Fibroblast of skin of right biceps (primary cell): ENCODE data around the gene SCML1.
"Not testable (repeated sequence)": the region's sequence is repeated elsewhere in the genome, so short reads cannot be mapped to it uniquely, and the experiment has no call there.

Source experiments
- DNase-seq: peaks from one replicate; pipeline ENCODE4 v3.0.0-alpha.2; 2013

SCML1 gene

DNA sequence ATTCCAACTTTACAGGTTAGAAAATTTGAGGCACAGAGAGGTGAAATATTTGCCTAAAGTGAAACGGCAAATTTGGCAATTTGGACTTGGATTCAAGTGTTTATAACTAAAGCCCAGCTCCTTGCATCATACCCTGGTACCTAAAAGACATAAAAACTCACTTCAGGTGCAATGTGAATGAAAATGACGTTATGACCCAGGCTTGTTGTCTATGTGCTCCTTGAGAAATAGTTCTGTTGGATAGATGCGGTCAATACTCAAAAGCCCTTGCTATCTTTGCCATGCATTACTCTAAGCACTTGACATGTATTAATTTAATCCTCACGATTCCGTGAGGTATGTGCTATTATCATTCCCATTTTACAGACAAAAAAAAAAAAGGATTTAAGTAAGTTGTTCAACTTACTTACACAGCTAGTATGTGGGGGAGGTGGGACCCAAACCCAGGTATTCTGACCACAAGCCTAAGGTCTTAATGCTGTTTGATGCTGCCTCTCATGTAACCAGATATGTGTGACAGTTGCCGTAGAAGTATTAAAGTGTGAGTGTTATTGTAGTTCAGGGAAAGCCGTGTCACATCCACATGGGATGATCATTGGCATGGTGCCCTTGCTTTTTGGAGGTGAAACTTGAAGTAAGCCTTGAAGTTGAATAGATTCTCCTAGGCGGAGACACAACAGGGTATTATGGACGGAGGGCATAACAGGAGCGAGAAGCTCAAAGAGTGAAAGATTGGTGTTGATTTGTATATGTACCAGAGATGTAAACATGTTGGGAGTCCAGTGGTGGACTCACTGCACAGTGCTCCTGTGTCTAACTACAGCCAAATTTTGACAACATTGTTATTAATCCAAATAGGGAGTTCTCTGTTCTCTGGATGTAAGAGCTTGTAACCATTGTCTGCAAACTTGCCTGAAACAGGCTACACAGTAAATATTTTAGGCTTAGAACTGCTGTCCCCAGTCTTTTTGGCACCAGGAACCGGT lies 3.1 kb downstream of the SCML1 start:
- DNase-seq, result no peak

DNA sequence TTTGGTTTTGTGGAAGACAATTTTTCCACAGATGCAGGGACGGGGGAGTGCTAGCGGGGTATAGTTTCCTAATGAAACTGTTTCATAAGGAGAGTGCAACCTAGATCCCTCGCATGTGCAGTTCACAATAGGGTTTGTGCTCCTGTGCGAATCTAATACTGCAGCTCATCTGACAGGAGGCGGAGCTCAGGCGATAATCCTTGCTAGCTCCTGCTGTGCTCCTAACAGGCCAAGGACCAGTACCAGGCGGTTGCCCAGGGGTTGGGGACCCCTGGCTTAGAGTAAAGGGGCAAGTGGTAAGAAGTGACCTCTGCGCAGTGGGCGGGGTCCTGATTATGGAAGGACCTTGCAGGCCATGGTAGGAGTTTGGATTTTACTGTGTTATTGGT lies 3.8 kb downstream of the SCML1 start:
- DNase-seq, result no peak

DNA sequence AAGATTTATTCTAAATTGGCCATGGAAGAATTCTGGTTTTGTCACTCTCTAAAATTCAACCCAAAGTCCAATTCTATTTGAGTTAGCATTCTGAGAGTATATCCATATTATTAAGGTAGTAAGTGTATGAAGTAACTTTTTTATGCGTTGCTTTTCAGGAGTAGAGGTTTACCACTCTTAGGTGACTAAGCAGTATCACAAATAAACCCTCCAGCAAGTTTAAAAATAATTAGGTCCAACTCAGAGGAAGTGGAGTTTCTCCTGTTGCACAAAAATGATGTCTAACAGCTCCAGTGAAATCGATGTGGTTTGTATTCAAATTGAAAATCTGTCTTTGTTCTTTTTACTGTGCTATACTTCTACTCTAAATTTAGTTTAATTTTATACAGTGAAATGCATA lies 6.6 kb downstream of the SCML1 start:
- DNase-seq, result no peak

DNA sequence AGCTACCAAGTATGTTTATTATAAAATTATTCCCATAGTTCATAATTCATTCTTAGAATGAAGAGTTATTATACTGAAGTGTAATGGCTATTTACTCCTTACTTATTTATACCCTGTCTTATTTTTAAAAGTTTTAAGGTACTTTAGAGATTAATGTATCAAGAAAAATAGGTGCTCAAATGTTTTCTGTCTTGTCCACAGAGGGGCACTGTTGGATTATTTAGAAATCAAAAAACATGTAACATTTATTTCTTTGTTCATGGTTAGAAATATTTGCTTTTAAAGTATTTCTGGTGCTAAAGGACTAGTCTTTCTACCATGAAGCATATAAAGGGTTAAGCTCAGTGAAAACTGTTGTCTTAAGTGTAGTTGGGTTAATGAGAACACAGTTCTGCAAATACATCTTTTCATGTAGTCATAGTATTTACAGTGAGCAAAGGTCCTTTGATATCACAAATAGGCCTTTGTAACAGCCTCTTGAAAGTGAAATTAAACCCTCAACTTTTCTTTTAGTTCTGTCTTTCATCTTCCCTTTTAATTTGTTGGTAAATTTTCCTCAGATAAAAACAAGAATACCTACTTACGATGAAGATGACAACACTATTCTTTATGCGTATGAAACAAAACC lies 7.7 kb downstream of the SCML1 start:
- DNase-seq, result no peak

DNA sequence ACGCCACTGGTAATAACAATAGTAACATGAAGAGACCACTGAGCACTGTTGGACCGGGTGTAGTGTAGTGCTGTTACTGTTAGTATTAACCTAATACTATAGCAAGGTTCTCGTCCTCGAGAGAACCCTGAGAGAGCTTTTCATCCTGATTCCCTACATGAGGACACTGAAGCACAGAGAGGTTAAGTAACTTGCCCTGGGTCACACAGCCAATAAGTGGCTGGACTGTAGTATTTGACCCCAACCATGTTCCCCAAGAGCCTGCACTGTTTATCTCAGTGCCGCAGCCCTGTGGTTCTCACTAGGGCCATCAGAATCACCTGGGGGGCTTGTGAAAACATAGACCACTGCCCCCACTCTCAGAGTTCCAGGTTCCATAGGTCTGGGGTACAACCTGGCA lies 10.4 kb downstream of the SCML1 start:
- DNase-seq, result no peak

DNA sequence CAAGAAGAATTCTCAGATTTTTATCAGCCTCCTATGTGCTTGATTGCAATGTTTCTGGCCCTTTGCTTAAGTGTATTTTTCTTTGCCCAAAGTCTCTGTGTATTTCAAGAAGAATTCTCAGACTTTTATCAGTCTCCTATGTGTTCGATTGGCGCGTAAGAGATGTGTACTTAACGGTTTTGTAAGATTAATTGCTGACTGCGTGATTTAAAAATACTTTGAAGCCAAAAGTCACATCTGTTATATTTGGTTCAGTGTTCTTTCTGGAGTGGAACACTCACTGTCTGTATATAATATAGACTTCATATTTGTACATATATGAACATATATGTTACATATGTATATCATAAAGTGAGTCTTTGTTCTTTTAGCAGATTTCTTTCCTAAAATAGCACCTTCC lies 11.4 kb downstream of the SCML1 start:
- DNase-seq, result no peak

DNA sequence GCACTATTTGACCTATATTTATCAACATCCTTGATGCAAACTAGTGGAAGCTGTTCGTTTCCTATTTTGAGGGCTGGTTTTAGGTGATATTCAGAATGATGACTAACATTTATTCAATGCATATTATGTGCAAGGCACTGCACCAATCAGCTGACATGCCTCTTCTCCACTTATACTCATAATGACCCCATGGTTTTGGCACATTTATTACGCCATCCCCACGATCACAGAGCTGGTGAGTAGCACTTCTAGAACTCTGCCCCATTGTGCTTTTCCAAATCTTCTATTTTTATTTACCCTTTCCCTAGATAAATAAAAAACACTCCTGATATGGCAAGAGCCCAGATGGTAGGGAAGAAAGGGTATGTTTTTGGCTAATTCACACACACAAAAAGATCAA lies 13.1 kb downstream of the SCML1 start:
- peak; percentile 1 for DNase-seq

DNA sequence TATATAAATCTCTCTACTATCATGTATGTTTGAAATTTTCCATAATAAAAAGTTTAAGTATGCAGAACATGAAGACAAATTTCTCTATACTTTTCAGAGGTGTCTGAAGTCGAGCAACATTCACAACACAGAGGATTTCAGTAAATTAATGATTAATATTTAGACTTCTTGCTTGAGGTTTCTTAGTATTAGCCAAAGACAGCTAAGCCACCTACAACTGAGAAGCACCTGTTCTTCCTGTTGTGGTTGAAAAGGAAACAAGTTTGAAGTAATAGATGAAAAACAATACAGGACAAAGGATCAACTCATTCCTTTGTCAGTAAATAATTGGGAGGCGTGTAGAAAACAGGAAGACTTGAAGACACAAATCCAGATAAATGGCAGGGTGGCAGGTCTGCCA lies 21.1 kb downstream of the SCML1 start:
- DNase-seq, result no peak

DNA sequence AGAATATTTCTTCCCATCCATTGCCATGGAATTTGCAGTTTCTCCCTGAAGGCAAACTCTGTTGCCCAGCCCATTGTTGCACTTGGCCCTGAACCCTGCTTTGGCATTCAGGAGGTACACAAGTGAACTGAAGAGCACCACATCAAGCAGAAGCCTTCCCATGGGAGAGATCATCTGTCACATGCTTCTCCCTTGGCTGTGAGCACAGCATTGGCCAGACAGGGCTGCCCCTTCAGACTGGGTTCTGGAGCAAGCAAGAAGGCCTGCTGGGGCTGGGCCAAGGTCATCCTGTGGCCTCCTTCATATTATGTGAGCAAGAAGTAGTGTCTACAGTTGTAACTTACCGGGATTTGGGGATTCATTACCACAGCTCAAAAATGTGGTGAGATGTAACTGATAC lies 22.7 kb downstream of the SCML1 start:
- DNase-seq, result no peak

DNA sequence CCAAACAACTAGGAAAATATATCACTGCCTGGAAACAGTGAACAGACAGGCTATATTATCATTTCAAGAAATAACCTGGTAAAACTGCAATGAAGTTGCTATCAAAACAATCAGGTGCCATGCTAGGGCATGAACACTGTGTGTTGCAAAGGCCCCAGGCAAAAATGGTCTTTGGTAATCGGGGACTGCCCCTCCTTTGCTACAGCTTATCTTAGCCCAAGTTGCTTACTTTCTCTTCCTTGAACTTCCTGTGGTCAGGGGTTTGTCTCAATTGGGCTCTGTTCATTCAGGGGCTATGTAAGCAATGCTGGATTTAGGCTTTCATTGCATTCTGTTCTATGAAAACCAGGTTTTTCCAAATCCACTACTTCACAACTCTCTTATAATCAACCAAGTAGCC lies 30.4 kb downstream of the SCML1 start:
- DNase-seq, result no peak

DNA sequence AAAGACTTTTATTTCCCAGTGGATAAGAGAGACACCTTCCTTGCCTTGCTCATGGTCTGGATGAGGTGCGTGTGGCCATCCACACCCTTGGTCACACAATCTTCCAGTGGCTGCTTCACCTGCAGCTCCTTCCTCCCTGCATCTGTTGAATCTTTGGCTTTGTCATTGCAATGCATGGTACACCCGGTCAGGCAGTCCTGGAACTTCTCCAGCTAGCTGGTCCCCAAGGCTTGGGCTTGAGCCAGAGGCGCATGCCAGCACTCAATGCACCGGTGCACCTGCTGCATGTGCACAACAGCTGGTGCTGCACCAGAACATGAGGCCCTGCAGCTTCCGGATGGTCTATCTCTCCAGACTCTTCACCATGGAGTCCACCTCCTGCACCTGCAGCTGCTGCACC lies 31.7 kb downstream of the SCML1 start:
- no peak for DNase-seq

DNA sequence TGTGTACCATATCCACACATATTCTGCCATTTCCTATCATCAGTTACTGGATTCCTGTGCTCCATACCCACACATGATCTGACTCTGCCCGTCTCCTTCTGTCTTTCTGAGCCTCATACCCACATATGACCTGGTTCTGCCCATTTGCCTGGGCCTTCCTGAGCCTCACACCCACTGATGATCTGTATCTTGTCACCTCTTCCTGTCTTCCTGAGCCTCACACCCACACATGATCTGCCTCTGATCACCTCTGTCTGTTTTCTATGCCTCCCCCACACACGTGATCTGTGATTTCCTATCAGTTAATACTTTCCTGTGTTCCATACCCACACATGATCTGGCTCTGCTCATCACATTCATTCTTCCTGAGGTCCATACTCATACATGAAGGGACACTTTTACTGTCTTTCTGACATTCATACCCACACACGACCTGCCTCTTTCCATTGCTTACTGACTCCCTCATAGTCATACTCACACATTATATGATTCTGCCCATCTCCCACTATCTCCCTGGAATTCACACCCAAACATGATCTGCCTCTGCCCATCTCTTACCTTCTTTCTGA lies 32.5 kb downstream of the SCML1 start:
- DNase-seq, result no peak

DNA sequence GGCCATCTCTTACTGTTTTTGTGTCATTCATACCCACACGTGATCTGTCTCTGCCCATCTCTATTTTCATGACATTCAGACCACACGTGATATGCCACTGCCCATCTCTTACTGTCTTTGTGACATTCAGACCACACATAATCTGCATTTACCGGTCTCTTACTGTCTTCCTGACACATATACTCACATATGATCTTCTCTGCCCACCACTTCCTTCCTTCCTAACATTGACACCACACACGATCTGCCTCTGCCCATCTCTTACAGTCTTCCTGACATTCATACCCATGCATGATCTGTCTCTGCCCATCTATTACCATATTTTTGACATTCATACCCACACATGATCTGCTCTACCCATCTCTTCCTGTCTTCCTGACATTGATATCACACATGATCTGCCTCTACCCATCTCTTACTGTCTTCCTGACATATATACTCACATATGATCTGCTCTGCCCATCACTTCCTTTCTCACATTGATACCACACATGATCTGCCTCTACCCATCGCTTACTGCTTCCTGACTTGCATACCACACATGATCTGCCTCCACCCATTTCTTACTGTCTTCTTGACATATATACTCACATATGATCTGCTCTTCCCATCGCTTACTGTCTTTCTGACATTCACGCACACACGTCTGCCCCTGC lies 36.1 kb downstream of the SCML1 start:
- DNase-seq, result no peak

DNA sequence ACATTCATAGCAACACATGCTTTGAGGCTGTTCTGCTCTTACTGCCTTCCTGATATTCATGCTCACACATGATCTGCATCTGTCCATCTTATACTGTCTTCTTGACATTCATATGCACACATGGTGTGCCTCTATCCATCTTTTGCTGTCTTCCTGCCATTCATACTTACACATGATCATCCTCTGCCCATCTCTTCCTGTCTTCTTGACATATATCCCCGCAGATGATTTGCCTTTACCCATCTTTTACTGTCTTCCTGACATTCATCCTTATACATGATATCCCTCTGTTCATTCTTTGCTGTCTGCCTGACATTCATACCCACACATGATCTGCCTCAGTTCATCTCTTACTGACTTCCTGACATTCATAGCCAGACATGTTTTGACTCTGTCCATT lies 36.8 kb downstream of the SCML1 start:
- no peak for DNase-seq

DNA sequence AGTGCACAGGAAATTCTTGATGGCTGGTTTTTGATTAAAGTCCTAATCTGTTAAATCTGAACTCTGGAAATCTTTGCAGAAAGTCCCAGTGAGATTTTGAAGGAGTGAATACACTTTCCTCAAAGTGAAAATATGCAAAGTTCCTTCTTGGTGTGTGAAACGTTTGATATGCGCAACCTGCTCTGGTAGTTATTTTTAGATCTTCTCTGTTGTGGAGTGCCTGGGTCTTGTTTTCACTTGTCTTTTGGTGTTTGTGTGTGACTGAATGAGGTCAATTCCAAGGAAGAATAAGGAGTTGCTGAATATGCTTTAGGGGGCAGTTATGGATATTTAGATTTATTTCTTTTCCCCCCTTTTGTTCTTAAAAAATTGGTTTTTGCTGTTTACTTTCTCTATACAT lies 41.7 kb downstream of the SCML1 start:
- DNase-seq, result no peak

DNA sequence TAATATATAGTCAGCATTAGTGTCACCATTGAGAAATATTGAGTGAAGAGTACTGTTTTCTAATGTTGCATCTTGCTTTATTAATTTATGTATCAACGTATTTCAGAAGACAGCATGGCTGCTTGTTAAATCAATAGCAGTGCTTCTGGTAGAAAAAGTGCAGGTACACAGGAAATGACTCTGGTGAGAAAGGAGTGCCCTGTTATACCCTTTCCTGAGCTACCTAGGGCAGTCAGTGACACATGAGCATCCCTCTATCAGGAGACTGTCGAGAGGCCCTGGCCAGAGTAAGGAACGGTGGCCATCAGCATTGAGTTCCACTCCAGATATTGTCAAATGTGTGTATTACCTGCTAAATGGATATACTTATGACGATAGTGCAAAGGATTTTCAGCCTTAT lies 42.1 kb downstream of the SCML1 start:
- DNase-seq, result no peak

DNA sequence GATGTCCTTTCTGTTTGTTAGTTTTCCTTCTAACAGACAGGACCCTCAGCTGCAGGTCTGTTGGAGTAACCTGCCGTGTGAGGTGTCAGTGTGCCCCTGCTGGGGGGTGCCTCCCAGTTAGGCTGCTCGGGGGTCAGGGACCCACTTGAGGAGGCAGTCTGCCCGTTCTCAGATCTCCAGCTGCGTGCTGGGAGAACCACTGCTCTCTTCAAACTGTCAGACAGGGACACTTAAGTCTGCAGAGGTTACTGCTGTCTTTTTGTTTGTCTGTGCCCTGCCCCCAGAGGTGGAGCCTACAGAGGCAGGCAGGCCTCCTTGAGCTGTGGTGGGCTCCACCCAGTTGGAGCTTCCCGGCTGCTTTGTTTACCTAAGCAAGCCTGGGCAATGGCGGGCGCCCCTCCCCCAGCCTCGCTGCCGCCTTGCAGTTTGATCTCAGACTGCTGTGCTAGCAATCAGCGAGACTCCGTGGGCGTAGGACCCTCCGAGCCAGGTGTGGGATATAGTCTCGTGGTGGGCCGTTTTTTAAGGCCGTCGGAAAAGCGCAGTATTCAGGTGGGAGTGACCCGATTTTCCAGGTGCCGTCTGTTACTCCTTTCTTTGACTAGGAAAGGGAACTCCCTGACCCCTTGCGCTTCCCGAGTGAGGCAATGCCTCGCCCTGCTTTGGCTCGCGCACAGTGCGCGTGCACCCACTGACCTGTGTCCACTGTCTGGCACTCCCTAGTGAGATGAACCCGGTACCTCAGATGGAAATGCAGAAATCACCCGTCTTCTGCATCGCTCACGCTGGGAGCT lies 49.5 kb downstream of the SCML1 start:
- DNase-seq, result not testable (repeated sequence)

DNA sequence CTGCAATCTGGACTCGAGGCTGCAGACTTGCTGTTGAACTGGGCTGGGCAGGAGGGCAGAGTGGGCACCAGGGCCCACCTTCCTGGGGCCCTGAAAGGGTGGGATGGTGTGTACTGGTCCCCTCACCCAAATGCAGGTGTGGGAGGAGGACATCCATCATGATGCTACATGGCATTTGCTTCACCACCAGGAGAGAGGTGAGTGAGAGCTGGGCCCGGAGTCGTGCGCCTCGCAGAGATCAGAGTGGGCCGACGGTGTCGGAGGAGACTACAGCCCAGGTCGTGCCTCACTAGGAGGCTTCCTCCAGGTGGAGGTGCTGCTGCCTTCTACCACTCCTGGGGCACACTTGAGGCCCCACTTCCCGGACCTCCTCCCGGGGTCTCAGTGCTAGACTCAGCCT lies 50.3 kb downstream of the SCML1 start:
- DNase-seq, result no peak

DNA sequence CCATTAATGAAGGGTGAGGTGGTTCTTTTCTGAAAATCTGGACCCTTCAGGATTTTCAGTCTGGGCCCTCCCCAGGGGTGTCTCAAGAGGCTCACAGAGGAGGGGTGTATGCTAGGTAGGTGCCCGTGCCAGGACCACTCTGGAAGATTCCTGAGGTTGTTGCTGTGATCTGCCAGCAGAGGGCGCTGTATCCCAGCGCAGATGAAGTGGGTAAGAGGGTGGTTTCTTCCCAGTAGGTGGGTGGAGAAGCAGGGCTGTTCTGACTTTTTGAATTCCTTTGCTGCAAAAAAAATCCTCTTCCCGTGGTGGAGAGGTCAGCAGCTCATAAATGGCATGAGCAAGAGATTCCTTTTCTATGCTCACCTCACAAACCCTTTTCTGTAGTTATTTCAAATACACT lies 51.1 kb downstream of the SCML1 start:
- peak; percentile 18 for DNase-seq

DNA sequence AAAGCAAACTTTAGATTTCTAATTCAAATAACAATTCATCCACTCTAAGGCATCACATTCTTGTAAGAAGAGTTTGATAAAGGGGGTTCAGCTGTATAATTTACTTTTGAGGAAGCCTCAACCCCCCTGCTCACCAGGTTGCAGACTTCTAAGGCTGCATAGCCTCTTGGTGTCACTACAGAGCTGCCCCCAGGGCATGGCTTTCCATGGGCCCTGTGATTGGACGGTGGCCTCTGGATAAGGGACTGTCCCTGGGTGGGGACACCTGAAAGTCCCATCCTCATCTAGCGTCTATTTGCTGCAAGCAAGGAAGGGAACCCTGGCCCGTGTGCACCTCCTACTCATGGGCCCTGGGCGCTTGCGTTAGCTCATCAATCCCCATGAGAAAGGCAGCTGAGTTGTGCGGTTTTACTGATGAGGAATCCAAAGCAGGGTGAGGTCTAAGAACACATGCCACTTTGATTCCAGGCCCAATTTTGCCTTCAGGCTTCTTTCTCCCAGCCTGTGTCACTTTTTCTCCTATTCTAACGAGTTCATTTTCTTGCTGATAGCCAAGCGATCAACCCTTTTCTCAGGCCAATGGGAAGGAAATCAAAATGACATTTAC lies 51.8 kb downstream of the SCML1 start:
- DNase-seq, result no peak

DNA sequence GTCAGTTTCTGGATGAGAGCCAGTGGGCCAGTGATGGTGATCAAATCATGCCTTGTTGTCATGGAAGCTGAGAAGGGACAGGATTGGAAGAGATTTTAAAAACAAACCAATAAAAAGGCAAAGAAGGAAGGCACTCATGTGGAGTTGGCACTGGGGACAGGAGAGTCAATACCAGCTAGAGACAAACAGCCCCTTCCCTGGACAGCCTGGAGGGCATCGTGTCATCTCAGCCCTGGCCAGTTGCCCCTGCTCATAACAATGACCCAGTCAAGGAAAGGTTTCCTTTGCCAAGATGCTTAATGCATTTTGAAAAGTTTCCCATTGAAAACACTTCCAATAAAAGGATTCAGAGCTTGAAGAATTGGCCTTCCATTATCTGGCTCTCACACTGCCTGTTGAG lies 55.5 kb downstream of the SCML1 start:
- DNase-seq, result no peak

DNA sequence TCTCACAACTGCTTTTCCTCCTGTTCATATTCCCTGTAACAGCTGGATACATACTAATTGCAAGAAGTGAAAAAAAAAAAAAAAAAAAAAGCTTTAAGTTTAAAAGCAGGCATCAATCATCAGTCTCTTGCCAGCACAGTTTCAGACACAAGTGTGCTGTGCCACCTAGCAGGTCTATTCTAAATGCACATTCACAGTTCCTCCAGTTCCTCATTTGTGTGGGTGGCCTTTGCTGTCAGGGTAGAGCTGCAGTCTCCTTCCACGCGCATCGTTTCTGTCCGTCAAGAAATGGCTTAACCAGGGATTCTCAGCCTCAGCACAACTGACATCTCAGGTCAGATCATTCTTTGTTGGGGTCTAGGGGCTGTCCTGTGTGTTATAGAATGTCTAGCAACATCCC lies 61.6 kb downstream of the SCML1 start:
- no peak for DNase-seq
